T-helper 2 cell treated with Interferon-gamma antibody and Interleukin-4, amounts not matched to agents 100 ng/mL and 5 ng/mL, for 36 hours (primary cell): ENCODE measurements around the gene CASP10. TPM values are rescaled to one million over a fixed set of nuclear protein-coding genes. Genes with fewer than 3 reads are reported as not detected.

Experiments
- intact Hi-C: fragments of 100-400 bp; cut with micrococcal nuclease; formaldehyde crosslinking; loops from one replicate; pipeline ENCODE4 v1.15.1; 2023
- total RNA-seq: library from RNA; stranded (reverse); gene quantifications from 2 replicates; pipeline ENCODE4 v1.2.3, GENCODE V29; 2022

Gene CASP10
- total RNA-seq, 1 donor from 2014 or later, result 37.0 TPM

DNA sequence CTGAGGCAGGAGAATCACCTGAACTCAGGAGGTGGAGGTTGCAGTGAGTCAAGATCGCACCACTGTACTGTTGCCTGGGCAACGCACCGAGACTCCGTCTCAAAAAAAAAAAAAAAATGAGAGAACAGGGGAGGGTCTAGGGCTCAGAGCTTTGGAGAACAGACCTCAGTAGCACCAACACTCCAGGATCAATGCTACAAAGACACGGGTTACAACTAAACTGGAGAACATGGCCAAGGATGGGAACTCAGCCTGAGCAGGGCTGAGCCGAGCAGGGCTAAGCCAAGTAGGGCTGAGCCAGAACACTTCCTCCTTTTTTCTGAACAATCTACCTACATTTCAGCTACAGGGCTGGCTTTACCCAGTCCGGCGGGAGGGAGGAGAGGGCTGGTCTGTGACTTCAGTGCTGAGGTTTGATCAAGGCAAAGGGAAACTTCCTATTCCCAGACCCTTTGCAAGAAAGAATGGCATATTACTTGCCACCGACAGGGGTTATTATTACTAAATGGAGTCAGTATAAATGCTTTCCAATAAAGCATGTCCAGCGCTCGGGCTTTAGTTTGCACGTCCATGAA lies 74.5 kb downstream of the CASP10 start:
- intact Hi-C loops, result loop anchor here (5.0 kb wide), 3 partner anchors 160 to 445 kb away; partner anchors contain the start of gene BZW1

- intact Hi-C loops, result loop anchor here (1.0 to 5.0 kb wide), 12 partner anchors 15 to 523 kb away; partner anchors contain the start of genes ALS2, BZW1, CASP10 and NIF3L1
Measured at GRCh38 chr2:201257956-201258665, 75.2 kb downstream of the CASP10 start.

DNA sequence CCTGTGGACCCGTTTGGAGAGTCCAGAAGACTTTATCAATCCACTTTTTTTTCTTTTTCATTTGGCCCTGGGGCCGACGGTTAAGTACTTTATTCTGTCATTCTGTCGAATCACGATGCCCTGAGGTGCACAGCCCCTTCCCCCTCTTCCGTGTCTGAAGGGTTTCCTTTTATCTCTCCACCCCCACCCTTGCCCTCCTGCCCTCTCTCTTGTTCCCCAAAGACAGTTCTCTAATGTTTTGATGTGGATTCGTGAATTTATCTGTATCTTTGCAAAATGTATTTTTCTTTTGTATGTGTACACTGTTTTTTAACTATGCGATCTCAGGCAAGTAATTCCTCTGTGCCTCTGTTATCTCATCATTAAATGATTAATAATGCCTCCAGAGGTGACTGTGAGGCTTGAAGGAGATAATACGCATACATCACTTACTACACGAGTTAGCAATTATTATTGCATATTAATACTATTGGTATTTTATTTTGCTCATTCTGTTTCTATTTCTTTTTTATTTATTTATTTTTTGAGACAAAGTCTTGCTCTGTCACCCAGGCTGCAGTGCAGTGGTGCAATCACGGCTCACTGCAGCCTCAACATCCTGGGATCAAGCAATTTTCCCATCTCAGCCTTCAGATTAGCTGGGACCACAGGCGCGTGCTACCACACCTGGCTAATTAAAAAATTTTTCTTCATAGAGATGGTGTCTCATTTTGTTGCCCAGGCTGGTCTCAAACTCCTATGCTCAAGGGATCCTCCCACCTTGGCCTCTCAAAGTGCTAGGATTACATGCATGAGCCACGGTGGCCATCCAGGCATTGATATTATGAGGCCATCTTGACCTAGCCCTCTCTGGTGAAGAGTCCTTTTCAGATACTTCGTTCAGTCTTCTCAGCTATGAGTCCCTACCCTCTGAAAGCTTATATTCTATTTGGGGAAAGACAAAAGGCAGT lies 76.0 kb downstream of the CASP10 start:
- intact Hi-C loops, result loop anchor here (1.0 to 5.0 kb wide), 12 partner anchors 14 to 522 kb away; partner anchors contain the start of genes ALS2, BZW1, CASP10 and NIF3L1

GRCh38 chr2:201260302-201260800 lies 77.4 kb downstream of the CASP10 start, which contains the start of gene CASP8:
TSS of gene CASP8 (plus strand) at chr2:201260536. CDS start at chr2:201266487, 5,951 bp downstream.
- intact Hi-C loops, result loop anchor here (1.0 to 5.0 kb wide), 4 partner anchors 8 to 1117 kb away; partner anchors contain the start of genes BMPR2 and FZD7

GRCh38 chr2:201261471-201261870 lies 78.5 kb downstream of the CASP10 start:
- intact Hi-C loops, result loop anchor here (2.0 to 5.0 kb wide), 3 partner anchors 67 to 1116 kb away; partner anchors contain the start of genes BMPR2 and FZD7

DNA sequence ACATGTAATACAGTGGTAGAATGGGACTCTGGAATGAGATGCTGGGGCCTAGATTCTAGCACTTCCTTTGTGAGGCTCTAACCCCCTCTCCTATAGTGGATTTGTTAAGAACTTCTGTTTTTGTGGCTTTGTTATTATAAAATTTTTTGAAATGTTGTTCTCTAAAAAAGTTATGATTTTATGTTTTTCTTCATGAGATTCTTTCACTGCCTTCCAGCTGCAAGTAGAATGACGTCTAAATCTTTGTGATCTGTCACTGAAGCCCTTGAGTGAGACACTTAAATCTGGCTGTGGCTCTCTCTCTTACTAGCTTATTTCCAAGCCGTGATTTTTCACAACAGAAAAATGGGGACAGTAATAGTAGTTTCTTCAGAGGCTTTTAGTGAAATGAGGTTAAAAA lies 79.0 kb downstream of the CASP10 start:
- intact Hi-C loops, result loop anchor here (2.0 to 5.0 kb wide), 3 partner anchors 67 to 1115 kb away; partner anchors contain the start of genes BMPR2 and FZD7

- intact Hi-C loops, result loop anchor here (5.0 kb wide), 2 partner anchors 770 to 1115 kb away; partner anchors contain the start of genes BMPR2 and FZD7
Measured at GRCh38 chr2:201262718-201263117, 79.8 kb downstream of the CASP10 start.

DNA sequence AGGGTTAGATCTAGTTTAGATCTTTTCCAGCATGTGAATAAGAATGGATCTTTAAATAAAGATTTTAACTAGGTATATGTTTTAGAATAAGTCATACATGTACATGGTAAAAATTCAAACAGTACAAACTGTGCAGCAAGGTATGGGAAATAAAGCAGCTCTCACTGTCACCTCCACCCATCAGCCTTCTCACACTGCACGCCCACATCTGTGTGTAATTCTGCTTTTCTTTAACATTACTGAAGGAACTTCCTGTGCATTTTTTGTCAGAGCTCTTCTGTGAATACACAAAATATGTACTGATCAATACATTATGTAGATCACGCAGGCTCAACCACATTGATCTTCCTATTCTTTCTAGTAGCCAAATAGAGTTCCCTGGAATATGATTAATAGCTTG lies 80.8 kb downstream of the CASP10 start:
- intact Hi-C loops, result loop anchor here (5.0 kb wide), 2 partner anchors 769 to 1114 kb away; partner anchors contain the start of genes BMPR2 and FZD7

DNA sequence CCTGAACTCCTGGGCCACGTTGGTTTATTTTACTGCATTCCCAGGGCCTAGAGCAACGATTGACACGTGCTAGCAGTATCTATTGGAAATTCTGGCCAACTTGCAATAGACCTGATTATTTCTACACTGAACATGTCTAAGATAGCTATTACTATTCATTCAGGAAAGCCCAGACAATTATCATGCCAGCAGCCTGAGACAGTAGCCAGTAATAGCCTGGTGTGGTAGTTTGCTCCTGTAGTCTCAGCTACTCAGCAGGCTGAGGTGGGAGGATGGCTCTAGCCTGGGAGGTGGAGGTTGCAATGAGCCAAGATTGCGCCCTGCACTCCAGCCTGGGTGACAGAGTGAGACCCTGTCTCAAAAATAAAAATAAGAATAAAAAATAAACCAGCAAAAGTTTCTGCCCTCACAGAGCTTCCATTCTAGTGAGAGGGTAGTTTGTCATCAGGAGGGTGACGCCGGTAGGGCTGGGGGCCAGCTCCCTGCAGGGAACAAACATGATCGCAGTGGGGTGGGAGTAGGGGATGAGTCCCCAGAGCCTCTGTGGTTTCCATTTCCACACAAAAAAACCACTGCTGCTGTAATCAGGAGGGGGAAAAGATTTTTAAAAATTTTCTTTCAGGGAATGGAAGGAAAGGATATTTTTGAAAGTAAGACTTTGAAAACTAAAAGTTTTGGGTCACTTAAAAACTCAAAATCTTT lies 81.7 kb downstream of the CASP10 start:
- intact Hi-C loops, result loop anchor here (5.0 kb wide), 2 partner anchors 768 to 1113 kb away; partner anchors contain the start of genes BMPR2 and FZD7

- intact Hi-C loops, result no loop called here
Measured at GRCh38 chr2:201266629-201267028, 83.7 kb downstream of the CASP10 start.

DNA sequence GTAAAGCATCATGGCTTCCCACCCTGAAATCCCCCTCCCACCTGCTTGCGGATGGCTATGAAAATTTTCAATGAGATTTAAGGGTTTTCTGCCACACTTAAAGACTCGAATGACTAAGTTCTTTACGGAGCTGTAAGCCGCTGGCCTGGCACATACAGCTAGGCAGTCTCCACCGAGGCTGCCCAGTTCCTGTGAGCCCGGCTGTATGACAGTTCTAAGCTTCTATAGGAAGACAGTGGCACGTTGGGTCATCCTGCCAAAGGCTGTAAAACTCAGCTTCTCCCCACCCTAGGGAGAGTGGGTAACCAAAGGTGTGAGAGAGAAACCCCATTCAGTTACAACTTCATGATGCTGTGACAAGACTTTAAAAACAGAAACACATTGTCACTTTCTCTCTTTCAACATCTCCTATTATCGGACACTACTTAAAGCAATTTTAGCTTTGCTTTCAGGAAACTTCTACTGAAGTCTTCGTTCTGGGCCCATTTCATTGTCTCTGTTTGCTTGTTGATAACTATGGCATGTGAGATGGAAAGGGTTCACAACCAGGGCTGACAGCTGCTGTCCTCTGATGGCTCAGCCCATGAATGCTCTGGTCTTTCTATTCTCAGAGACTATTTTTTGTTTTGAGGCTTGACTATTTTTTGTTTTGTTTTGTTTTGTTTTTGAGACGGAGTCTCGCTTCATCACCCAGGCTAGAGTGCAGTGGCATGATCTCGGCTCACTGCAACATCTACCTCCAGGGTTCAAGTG lies 84.5 kb downstream of the CASP10 start:
- intact Hi-C loops, result no loop called here

- intact Hi-C loops, result no loop called here
Measured at GRCh38 chr2:201269764-201270163, 86.8 kb downstream of the CASP10 start.

DNA sequence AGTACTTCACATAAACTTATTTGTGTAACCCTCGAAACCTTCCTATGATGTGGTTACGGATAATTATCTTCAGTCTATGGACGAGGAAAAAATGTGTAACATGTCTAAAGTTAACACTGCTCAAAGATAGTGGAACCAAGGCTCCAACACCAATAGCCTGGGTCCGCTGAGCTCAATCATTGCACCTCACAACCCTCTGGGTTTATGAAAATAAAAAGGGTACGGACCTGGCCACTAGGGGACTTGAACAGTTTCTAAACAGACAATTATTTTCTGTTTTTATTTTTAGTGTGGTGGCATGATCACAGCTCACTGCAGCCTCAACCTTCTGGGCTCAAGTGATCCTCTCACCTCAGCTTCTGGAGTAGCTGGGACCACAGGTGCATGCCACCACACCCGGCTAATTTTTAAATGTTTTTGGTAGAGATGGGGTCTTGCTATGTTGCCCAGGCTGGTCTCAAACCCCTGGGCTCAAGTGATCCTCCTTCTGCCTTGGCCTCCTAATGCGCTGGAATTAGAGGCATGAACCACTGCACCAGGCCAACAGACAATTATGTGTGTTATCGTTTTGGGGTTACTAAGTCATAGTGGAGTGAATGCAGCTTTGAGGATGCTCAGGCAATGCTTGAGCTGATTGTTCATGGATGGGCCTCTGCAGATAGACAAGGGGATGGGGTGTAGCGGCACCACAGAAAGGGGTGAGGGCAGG lies 87.5 kb downstream of the CASP10 start:
- intact Hi-C loops, result no loop called here

GRCh38 chr2:201271917-201272316 lies 89.0 kb downstream of the CASP10 start:
- intact Hi-C loops, result loop anchor here (2.0 kb wide), 1 partner anchor 13 kb away; no protein-coding TSS in a partner anchor

- intact Hi-C loops, result loop anchor here (1.0 to 2.0 kb wide), 2 partner anchors 15 to 37 kb away; no protein-coding TSS in a partner anchor
Measured at GRCh38 chr2:201273330-201273983, 90.5 kb downstream of the CASP10 start.

DNA sequence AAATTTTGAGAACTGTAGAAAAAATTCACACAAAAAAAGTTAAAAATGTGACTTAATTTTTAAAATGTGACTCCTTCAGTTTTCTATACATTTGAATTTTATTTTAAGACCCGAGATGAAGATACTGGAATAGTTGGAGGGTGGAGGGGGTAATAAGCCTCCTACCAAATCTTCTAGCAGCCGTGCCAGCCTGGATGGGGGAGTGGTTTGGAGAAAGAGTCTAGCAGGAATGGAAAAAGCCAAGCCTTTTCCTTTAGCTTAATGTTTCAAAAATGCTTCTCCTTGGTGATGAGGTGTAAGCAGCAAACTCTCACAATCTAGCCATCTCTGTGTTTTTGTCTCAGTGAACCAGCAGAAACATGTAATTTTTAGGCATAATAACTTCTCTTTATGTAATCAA lies 92.1 kb downstream of the CASP10 start:
- intact Hi-C loops, result no loop called here

DNA sequence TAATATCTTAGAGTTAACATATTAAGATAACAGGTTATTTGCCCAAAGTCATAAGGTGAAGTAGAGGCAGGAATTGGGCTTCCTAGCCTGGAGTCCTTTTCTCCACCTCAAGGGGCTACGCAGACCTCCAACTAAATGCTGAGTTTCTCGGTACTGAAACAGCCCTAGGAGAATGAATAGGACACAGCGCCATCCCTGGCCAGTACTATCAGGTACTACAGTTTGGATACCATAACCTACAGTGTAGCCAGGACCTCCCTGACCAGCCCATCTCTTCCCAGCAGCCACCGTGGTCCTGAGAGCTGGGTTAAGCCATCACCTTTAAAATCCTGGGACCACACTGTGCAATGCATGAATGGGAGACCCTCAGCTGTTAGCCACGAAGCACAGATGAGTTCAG lies 93.0 kb downstream of the CASP10 start:
- intact Hi-C loops, result no loop called here

DNA sequence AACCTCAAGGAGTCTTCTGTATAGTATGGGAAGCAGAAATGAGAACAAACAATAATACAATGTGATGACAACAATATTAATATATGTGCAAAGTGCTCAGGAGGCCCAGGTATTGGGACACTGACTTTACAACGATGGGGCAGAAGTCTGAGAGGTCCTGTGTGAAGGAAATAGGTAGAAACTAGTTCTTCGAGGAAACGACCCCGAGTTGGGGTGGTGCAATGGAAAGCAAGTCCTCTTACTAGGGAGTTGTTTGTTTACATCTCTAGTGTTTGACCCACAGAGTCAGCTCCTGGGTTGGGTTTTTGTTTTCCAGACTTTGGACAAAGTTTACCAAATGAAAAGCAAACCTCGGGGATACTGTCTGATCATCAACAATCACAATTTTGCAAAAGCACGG lies 93.6 kb downstream of the CASP10 start:
- intact Hi-C loops, result no loop called here
